ENCODE measurements around the gene WDR41. TPM values are rescaled to one million over a fixed set of nuclear protein-coding genes. Genes with fewer than 3 reads are reported as not detected.
"Not testable (repeated sequence)": the region's sequence is repeated elsewhere in the genome, so short reads cannot be mapped to it uniquely, and the experiment has no call there.

The WDR41 gene, protein sequence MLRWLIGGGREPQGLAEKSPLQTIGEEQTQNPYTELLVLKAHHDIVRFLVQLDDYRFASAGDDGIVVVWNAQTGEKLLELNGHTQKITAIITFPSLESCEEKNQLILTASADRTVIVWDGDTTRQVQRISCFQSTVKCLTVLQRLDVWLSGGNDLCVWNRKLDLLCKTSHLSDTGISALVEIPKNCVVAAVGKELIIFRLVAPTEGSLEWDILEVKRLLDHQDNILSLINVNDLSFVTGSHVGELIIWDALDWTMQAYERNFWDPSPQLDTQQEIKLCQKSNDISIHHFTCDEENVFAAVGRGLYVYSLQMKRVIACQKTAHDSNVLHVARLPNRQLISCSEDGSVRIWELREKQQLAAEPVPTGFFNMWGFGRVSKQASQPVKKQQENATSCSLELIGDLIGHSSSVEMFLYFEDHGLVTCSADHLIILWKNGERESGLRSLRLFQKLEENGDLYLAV
- total RNA-seq = 10 to 100 TPM; 22.4 to 23.0 TPM

DNA sequence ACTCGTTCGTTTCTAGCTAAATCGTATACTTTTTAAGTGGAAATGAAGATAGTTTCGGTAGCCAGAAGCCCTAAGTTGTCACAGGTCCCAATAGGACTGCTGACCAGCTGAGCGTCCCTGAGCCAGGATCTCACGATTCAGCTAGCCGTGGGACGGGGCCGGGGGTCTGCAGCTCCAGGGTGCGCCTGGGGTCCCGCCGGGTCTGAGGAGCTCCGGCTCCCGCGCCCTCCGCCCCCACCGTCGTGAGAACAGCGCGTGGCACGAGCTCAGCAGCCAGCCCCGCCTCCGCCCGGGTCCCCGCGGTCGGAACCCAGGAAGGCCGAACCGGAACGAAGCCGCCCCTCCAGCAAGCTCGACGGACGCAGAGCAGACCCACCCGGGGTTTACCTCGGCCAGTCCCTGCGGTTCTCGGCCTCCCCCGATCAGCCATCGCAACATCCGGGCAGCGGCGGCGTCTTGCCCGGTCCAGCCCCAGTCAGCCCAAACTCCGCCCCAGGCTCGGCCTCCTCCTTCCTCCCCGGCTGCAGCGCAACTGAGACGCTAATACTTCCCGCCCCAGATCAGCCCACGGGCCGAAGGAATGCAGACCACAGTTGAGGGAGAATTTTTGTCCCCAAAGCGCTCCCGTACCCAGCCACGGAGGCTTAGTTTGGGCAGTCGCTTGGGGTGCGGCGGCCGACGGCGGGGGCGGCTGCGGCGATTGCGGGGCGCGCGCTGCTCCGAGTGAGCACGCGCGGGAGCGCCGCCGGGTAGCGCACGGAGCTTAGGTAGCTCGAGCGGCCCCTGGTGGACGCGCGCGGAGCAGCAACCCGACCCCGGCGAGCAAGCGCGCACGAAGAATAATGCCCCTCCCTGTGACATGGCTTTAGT is at the start of gene WDR41:
Gene WDR41 (minus strand): TSS at position 534 of the 870 bp plus-strand sequence. CDS start 96 bp downstream, at position 438.
- CTCF ChIA-PET = interaction anchor here (0.5 to 2.7 kb wide), 30 partner anchors 8 to 741 kb away, joined by 3 to 27 read pairs (median 4); partner anchors contain the start of gene AGGF1
- peak within 1 kb of the TSS; percentile 82 for H3K27ac Mint-ChIP-seq
- peak within 1 kb of the TSS; percentile 89 for H3K4me3 Mint-ChIP-seq
- peaks cover 15% of the 10 kb centered on the region for H3K4me1 Mint-ChIP-seq (ENCODE audit: low read depth)
- H3K36me3 Mint-ChIP-seq (ENCODE audit: low read depth) = no peaks in the 10 kb centered on the region
- peak; percentile 86 for DNase-seq
- peaks cover 6% of the 10 kb centered on the region for H3K27me3 Mint-ChIP-seq (ENCODE audit: low read depth)
- intact Hi-C loops (cut with micrococcal nuclease) = loop anchor here (1.0 to 10.0 kb wide), 10 partner anchors 113 to 1493 kb away; partner anchors contain the start of genes AGGF1, ARSB, TBCA and ZBED3
- H3K9me3 Mint-ChIP-seq = no peaks in the 10 kb centered on the region

GRCh38 chr5:77531297-77531696 is 39.2 kb upstream of the WDR41 start:
- Mint-ChIP-seq H3K9me3 (no peaks in the 10 kb centered on the region), H3K4me3 (no peak overlapping the region)
- intact Hi-C loops (cut with micrococcal nuclease) = no loop called here

DNA sequence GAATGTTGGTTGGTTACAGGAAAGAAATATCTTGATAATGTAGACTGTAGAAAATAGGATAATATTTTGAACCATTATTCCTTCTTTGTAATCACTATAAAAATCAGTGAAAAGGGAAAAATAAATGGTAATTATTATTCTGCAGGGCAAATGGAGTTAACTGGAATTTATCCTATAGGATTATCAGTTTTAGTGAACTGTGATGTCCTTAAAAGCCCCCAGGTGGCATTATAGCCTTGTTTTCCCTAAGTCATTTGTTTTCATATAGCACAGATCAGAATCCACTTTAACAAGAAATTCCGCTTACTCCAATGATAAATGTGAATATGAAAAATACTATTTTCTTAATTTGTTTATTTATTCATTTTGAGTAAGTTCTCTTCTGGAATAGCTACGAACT is 26.2 kb upstream of the WDR41 start:
- Mint-ChIP-seq H3K36me3 (ENCODE audit: low read depth) (no peaks in the 10 kb centered on the region), H3K9me3 (no peaks in the 10 kb centered on the region), H3K4me3 (no peak overlapping the region), H3K27ac (no peak overlapping the region), H3K4me1 (ENCODE audit: low read depth) (no peaks in the 10 kb centered on the region), H3K27me3 (ENCODE audit: low read depth) (peaks cover 9% of the 10 kb centered on the region)
- no peak for DNase-seq
- intact Hi-C loops (cut with micrococcal nuclease) = loop anchor here (10.0 kb wide), 1 partner anchor 106 kb away; no protein-coding TSS in a partner anchor
- CTCF ChIA-PET = no interaction called here

More at GRCh38 chr5:77531297-77531696, 39.2 kb upstream of the WDR41 start:
- no peak for DNase-seq
- Mint-ChIP-seq H3K27ac (no peak overlapping the region), H3K27me3 (ENCODE audit: low read depth) (peaks cover 31% of the 10 kb centered on the region), H3K4me1 (ENCODE audit: low read depth) (no peaks in the 10 kb centered on the region), H3K36me3 (ENCODE audit: low read depth) (no peaks in the 10 kb centered on the region)
- CTCF ChIA-PET = no interaction called here

DNA sequence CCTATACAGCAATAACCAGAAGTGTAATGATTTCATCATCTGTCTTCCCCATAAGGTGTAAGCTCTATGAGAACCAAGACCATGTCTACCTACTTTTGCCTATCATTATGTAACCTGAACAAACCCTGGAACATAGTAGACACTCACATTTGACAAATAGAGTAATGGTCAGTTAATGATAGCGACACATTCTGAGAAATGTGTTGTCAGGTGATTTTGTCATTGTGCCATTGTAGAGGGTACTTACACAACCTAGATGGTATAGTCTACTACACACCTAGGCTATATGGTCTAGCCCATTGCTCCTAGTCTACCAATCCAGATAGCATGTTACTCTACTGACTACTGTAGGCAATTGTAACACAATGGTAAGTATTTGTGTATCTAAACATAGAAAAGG is 22.3 kb upstream of the WDR41 start:
- no peaks in the 10 kb centered on the region for H3K36me3 Mint-ChIP-seq (ENCODE audit: low read depth)
- no peak for DNase-seq
- intact Hi-C loops (cut with micrococcal nuclease) = loop anchor here (10.0 kb wide), 1 partner anchor 110 kb away; no protein-coding TSS in a partner anchor
- CTCF ChIA-PET = no interaction called here
- H3K9me3 Mint-ChIP-seq = peaks cover 5% of the 10 kb centered on the region
- H3K4me1 Mint-ChIP-seq (ENCODE audit: low read depth) = no peaks in the 10 kb centered on the region
- H3K27ac Mint-ChIP-seq = no peak overlapping the region
- no peak overlapping the region for H3K4me3 Mint-ChIP-seq
- H3K27me3 Mint-ChIP-seq (ENCODE audit: low read depth) = peaks cover 14% of the 10 kb centered on the region

GRCh38 chr5:77513321-77513720 is 21.2 kb upstream of the WDR41 start:
- no peak for DNase-seq
- no peak overlapping the region for H3K4me3 Mint-ChIP-seq
- H3K27ac Mint-ChIP-seq = no peak overlapping the region
- intact Hi-C loops (cut with micrococcal nuclease) = loop anchor here (10.0 kb wide), 1 partner anchor 111 kb away; no protein-coding TSS in a partner anchor
- peaks cover 14% of the 10 kb centered on the region for H3K27me3 Mint-ChIP-seq (ENCODE audit: low read depth)
- H3K36me3 Mint-ChIP-seq (ENCODE audit: low read depth) = no peaks in the 10 kb centered on the region
- CTCF ChIA-PET = no interaction called here
- peaks cover 8% of the 10 kb centered on the region for H3K9me3 Mint-ChIP-seq
- no peaks in the 10 kb centered on the region for H3K4me1 Mint-ChIP-seq (ENCODE audit: low read depth)

- Mint-ChIP-seq H3K9me3 (peaks cover 10% of the 10 kb centered on the region), H3K27me3 (ENCODE audit: low read depth) (peaks cover 34% of the 10 kb centered on the region)
- intact Hi-C loops (cut with micrococcal nuclease); DNase-seq; H3K36me3 Mint-ChIP-seq (ENCODE audit: low read depth); H3K4me3 Mint-ChIP-seq; H3K4me1 Mint-ChIP-seq (ENCODE audit: low read depth); H3K27ac Mint-ChIP-seq: not testable (repeated sequence)
- CTCF ChIA-PET = interaction anchor here (1.7 kb wide), 1 partner anchor 8 kb away, joined by 4 read pairs; the partner anchor contains the start of gene WDR41
These were observed 9.0 kb upstream of the WDR41 start for GRCh38 chr5:77501132-77501531.

DNA sequence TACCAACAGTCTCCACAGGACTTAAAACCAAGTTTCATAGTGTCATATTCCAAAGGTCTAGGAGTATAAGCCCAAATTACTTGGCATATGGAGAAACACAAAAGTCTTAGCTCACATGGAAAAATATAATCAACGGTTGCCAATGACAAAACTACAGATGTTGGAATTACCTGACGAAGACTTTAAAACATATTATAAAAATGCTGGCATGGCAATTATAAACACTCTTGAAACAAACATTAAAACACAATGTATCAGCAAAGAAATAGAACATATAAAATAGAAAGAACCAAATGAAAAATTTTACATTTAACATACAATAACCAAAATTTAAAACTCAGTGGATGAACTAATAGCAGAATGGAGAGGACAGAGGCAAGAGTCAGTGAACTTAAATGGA is 7.9 kb upstream of the WDR41 start:
- peaks cover 28% of the 10 kb centered on the region for H3K27me3 Mint-ChIP-seq (ENCODE audit: low read depth)
- H3K36me3 Mint-ChIP-seq (ENCODE audit: low read depth) = peaks cover 4% of the 10 kb centered on the region
- H3K27ac Mint-ChIP-seq = no peak overlapping the region
- H3K4me1 Mint-ChIP-seq (ENCODE audit: low read depth) = peaks cover 4% of the 10 kb centered on the region
- CTCF ChIA-PET = interaction anchor here (0.6 to 0.7 kb wide), 2 partner anchors 8 to 683 kb away, joined by 3 read pairs; partner anchors contain the start of gene WDR41
- intact Hi-C loops (cut with micrococcal nuclease) = loop anchor here (10.0 kb wide), 2 partner anchors 175 to 1485 kb away; partner anchors contain the start of gene ARSB
- peaks cover 10% of the 10 kb centered on the region for H3K9me3 Mint-ChIP-seq
- no peak overlapping the region for H3K4me3 Mint-ChIP-seq
- DNase-seq = no peak

DNA sequence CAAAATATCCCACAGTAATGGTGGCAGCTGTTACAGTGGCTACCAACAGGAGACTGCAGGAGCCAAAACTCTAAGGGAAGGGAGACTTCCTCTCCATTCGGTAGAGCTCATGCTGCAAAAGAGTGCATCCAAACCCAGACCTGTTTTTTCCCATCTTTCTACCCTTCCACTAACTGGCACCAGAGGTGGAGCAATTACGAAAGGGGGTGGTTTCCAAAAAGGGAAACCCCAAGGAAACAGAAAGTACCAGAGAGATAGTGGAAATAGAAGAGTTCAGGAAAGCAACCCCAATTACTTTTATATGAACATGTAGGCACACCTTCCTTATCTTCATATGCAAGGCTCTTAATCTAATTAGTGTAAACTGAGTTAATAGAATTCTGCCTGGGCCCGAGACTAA is 7.3 kb upstream of the WDR41 start:
- no peak for DNase-seq
- Mint-ChIP-seq H3K9me3 (peaks cover 10% of the 10 kb centered on the region), H3K27me3 (ENCODE audit: low read depth) (peaks cover 27% of the 10 kb centered on the region), H3K27ac (no peak overlapping the region), H3K4me3 (no peak overlapping the region), H3K36me3 (ENCODE audit: low read depth) (peaks cover 4% of the 10 kb centered on the region), H3K4me1 (ENCODE audit: low read depth) (peaks cover 4% of the 10 kb centered on the region)
- intact Hi-C loops (cut with micrococcal nuclease) = loop anchor here (10.0 kb wide), 2 partner anchors 175 to 1485 kb away; partner anchors contain the start of gene ARSB
- CTCF ChIA-PET = no interaction called here

- Mint-ChIP-seq H3K9me3 (peaks cover 10% of the 10 kb centered on the region), H3K27me3 (ENCODE audit: low read depth) (peaks cover 27% of the 10 kb centered on the region), H3K4me1 (ENCODE audit: low read depth) (peaks cover 4% of the 10 kb centered on the region), H3K36me3 (ENCODE audit: low read depth) (peaks cover 4% of the 10 kb centered on the region), H3K4me3 (no peak overlapping the region), H3K27ac (no peak overlapping the region)
- CTCF ChIA-PET = no interaction called here
- intact Hi-C loops (cut with micrococcal nuclease) = loop anchor here (10.0 kb wide), 2 partner anchors 174 to 1486 kb away; partner anchors contain the start of gene ARSB
- DNase-seq = no peak
These were observed 6.8 kb upstream of the WDR41 start for GRCh38 chr5:77498952-77499351.

- no peaks in the 10 kb centered on the region for H3K9me3 Mint-ChIP-seq
- H3K27me3 Mint-ChIP-seq (ENCODE audit: low read depth) = peaks cover 12% of the 10 kb centered on the region
- no peak overlapping the region for H3K4me3 Mint-ChIP-seq
- intact Hi-C loops (cut with micrococcal nuclease) = loop anchor here (5.0 to 10.0 kb wide), 3 partner anchors 170 to 1490 kb away; partner anchors contain the start of gene ARSB
- peaks cover 14% of the 10 kb centered on the region for H3K4me1 Mint-ChIP-seq (ENCODE audit: low read depth)
- no peak for DNase-seq
- no peaks in the 10 kb centered on the region for H3K36me3 Mint-ChIP-seq (ENCODE audit: low read depth)
- no peak overlapping the region for H3K27ac Mint-ChIP-seq
- CTCF ChIA-PET = interaction anchor here (0.6 to 1.6 kb wide), 2 partner anchors 350 to 880 kb away, joined by 3 to 7 read pairs; no protein-coding TSS in a partner anchor
These were observed 2.8 kb upstream of the WDR41 start for GRCh38 chr5:77494935-77495334.

DNA sequence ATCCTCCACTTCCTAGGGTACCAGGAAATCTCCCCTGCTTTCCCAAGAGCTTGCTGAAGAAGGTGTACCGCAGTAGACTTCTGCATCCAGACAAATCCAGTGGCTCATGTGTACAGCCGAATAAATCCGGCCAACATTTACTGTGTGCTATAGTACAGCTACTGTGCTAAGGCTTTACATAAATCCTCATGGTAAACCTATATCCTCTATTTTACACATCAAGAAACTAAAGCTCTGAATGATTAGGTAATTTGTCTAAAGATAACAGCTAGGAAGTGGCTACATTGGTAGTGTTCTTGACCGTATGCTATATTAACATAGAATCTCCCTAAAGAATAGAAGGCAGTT is 511 bp upstream of the WDR41 start:
- intact Hi-C loops (cut with micrococcal nuclease) = loop anchor here (1.0 to 10.0 kb wide), 10 partner anchors 113 to 1492 kb away; partner anchors contain the start of genes AGGF1, ARSB, TBCA and ZBED3

More for the DNA sequence above, 511 bp upstream of the WDR41 start:
- no peak for DNase-seq
- Mint-ChIP-seq H3K4me3 (peak overlapping the region; percentile 89), H3K27ac (peak overlapping the region; percentile 54), H3K27me3 (ENCODE audit: low read depth) (peaks cover 9% of the 10 kb centered on the region), H3K36me3 (ENCODE audit: low read depth) (no peaks in the 10 kb centered on the region), H3K4me1 (ENCODE audit: low read depth) (peaks cover 15% of the 10 kb centered on the region), H3K9me3 (no peaks in the 10 kb centered on the region)
- CTCF ChIA-PET = interaction anchor here (0.6 to 2.7 kb wide), 25 partner anchors 8 to 624 kb away, joined by 3 to 27 read pairs (median 4); no protein-coding TSS in a partner anchor

Data from activated naive CD4-positive, alpha-beta T cell treated with anti-CD3 and anti-CD28 coated beads for 36 hours (primary cell).